Right atrium auricular region (tissue), 2 donors: ENCODE measurements around the gene SNRNP70. TPM values are rescaled to one million over a fixed set of nuclear protein-coding genes. Genes with fewer than 3 reads are reported as not detected.
"Not testable (repeated sequence)": the region's sequence is repeated elsewhere in the genome, so short reads cannot be mapped to it uniquely, and the experiment has no call there.

Source experiments
- DNase-seq: peaks from one replicate; pipeline ENCODE4 v3.0.0-alpha.2; 2019; ENCODE audit warnings: low spot score
- H3K27ac ChIP-seq, 2 donors: fragments of 200-600 bp; sonication (generic); 1 replicate in 1 of 2; 2 replicates in 1 of 2; pipeline ENCODE4 v1.5.1; 2016 to 2019
- H3K27me3 ChIP-seq, 2 donors: fragments of 200-600 bp; sonication (generic); one replicate each; pipeline versions ENCODE4 v1.5.1 to v1.6.0; 2017 to 2019
- H3K36me3 ChIP-seq: fragments of 200-600 bp; sonication (generic); one replicate; pipeline ENCODE4 v1.5.1; 2016
- H3K4me1 ChIP-seq, 2 donors: fragments of 200-600 bp; sonication (generic); one replicate each; pipeline versions ENCODE4 v1.5.1 to v1.6.0; 2017 to 2019
- H3K4me3 ChIP-seq, 2 donors: fragments of 200-600 bp; sonication (generic); 1 replicate in 1 of 2; 2 replicates in 1 of 2; pipeline ENCODE4 v1.5.1; 2017 to 2019; ENCODE audit warnings: mild to moderate bottlenecking in 1 of 2, moderate library complexity in 1 of 2
- H3K9me3 ChIP-seq, 2 donors: fragments of 200-600 bp; sonication (generic); one replicate each; pipeline ENCODE4 v1.5.1; 2019
- total RNA-seq, 2 donors: library from RNA; depleted of rRNA; stranded (reverse); fragments of >200 nt; gene quantifications; one replicate each; pipeline ENCODE4 v1.1.0, GENCODE V29; 2016
- TF ChIP-seq, protein P1 (sequence below), 2 donors: fragments of 200-600 bp; sonication (generic); IDR thresholded peaks; one replicate each; pipeline ENCODE4 v1.5.1; 2019; ENCODE audit warnings: antibody characterized with exemption in 2 of 2

The SNRNP70 gene
- total RNA-seq, 2 donors from 2014 or later, result 62.7 to 89.4 TPM

DNA sequence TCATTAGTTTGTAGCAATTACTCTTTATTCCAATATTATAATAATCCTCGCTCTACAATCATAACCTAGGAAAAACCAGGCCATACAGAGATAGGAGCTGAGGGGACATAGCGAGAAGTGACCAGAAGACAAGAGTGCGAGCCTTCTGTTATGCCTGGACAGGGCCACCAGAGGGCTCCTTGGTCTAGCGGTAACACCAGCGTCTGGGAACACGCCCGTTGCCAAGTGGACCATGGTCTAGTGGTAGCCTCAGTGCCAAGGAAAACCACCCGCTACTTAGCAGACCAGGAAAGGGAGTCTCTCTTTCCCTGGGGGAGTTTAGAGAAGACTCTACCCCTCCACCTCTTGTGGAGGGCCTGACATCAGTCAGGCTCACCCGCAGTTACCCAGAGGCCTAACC, 10.4 kb upstream of the SNRNP70 start:
- not testable (repeated sequence) for H3K27ac ChIP-seq, H3K4me3 ChIP-seq, H3K9me3 ChIP-seq, H3K4me1 ChIP-seq, H3K27me3 ChIP-seq, H3K36me3 ChIP-seq
- TF ChIP-seq, protein P1, sequence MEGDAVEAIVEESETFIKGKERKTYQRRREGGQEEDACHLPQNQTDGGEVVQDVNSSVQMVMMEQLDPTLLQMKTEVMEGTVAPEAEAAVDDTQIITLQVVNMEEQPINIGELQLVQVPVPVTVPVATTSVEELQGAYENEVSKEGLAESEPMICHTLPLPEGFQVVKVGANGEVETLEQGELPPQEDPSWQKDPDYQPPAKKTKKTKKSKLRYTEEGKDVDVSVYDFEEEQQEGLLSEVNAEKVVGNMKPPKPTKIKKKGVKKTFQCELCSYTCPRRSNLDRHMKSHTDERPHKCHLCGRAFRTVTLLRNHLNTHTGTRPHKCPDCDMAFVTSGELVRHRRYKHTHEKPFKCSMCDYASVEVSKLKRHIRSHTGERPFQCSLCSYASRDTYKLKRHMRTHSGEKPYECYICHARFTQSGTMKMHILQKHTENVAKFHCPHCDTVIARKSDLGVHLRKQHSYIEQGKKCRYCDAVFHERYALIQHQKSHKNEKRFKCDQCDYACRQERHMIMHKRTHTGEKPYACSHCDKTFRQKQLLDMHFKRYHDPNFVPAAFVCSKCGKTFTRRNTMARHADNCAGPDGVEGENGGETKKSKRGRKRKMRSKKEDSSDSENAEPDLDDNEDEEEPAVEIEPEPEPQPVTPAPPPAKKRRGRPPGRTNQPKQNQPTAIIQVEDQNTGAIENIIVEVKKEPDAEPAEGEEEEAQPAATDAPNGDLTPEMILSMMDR (IDR thresholded peaks at IDR 0.05), result peak; percentile 58 to 77
- peak; percentile 78 for DNase-seq

DNA sequence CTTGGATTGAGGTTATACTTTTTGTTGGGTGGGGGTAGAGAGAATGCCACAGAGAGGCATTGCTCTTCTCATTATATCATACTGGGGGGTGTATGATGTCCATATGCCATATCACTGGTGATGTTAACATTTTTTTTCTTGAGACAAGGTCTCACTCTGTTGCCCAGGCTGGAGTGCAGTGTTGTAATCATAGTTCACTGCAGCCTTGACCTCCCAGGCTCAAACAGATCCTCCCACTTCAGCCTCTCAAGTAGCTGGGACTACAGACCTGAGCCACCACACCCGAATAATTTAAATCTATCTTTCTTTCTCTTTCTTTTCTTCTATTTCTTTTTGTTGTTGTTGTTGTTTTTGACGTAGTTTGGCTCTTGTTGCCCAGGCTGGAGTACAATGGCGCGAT, 4.9 kb upstream of the SNRNP70 start:
- Histone ChIP-seq H3K27me3 (no peaks in the 10 kb centered on the region), H3K27ac (no peak overlapping the region), H3K4me3 (no peak overlapping the region), H3K4me1 (peaks cover 0 to 5% of the 10 kb centered on the region in 2 donors), H3K9me3 (no peaks in the 10 kb centered on the region), H3K36me3 (no peaks in the 10 kb centered on the region)
- TF ChIP-seq, protein P1 (IDR thresholded peaks at IDR 0.05), result no peak
- DNase-seq, result no peak

GRCh38 chr19:49081273-49081672, 4.0 kb upstream of the SNRNP70 start:
- H3K27ac ChIP-seq, result no peak overlapping the region
- no peak overlapping the region for H3K4me3 ChIP-seq
- no peak for DNase-seq
- no peaks in the 10 kb centered on the region for H3K27me3 ChIP-seq
- H3K36me3 ChIP-seq, result no peaks in the 10 kb centered on the region
- TF ChIP-seq, protein P1 (IDR thresholded peaks at IDR 0.05), result no peak
- no peaks in the 10 kb centered on the region for H3K9me3 ChIP-seq
- H3K4me1 ChIP-seq, result peaks cover 0 to 11% of the 10 kb centered on the region in 2 donors

DNA sequence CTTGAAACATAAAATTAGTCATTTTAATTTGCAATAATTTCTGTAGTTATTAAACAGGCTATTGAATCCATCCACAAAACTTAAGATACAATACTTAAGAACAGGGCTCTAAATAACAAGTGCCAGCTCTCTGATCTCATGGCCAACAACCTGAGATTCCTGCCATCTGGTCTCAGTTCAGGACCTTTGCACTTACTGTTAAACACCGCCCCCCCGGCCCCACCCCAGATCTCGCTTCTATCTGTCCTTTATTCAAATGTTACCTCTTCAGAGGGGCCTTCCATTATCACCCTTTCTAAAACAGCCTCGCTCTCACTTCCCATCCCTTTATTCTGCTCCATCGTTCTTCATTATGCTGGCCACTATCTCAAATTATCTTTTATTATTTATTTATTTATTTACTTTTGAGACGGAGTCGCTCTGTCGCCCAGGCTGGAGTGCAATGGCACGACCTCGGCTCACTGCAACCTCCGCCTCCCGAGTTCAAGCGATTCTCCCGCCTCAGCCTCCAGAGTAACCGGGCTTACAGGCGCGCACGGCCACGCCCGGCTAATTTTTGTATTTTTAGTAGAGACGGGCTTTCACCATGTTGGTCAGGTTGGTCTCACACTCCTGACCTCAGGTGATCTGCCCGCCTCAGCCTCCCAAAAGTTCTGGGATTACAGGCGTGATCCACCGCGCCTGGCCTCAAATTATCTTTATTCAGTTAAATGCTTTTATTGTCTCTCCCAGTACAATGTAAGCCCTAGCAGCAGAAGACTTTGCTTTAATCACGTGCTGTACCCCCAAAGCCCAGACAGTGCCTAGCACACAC, 838 bp upstream of the SNRNP70 start:
- no peaks in the 10 kb centered on the region for H3K27me3 ChIP-seq
- TF ChIP-seq, protein P1 (IDR thresholded peaks at IDR 0.05), result no peak
- H3K36me3 ChIP-seq, result peaks cover 16% of the 10 kb centered on the region
- no peak for DNase-seq
- peak overlapping the region; percentile 83 to 94 for H3K4me3 ChIP-seq
- H3K4me1 ChIP-seq, result peaks cover 0 to 32% of the 10 kb centered on the region in 2 donors
- no peaks in the 10 kb centered on the region for H3K9me3 ChIP-seq
- H3K27ac ChIP-seq, result peak overlapping the region; percentile 85 to 93

GRCh38 chr19:49085868-49086232, 599 bp downstream of the SNRNP70 start:
- TF ChIP-seq, protein P1 (IDR thresholded peaks at IDR 0.05), result no peak
- Histone ChIP-seq H3K9me3 (no peaks in the 10 kb centered on the region), H3K36me3 (peaks cover 30% of the 10 kb centered on the region), H3K27me3 (no peaks in the 10 kb centered on the region), H3K27ac (peak overlapping the region; percentile 85 to 93), H3K4me1 (peaks cover 0 to 32% of the 10 kb centered on the region in 2 donors), H3K4me3 (peak overlapping the region; percentile 83 to 94)
- no peak for DNase-seq
